Embryonic facial prominence (tissue), 1 donor: Measurements from ENCODE around the gene SOWAHD.
"Not testable (repeated sequence)": the region's sequence is repeated elsewhere in the genome, so short reads cannot be mapped to it uniquely, and the experiment has no call there.

Source experiments
- DNase-seq: peaks from one replicate; pipeline ENCODE4 v3.0.0-alpha.2; 2016; ENCODE audit errors: extremely low spot score

SOWAHD gene

GRCh38 chrX:119757979-119758730 is at the start of gene SOWAHD:
Gene SOWAHD, plus strand, starts transcription at chrX:119758588. Its CDS starts 80 bp downstream, at chrX:119758668.
- no peak for DNase-seq

- DNase-seq, result no peak
These were observed 49.5 kb upstream of the SOWAHD start for GRCh38 chrX:119708936-119709335.

GRCh38 chrX:119709630-119710029 is 48.8 kb upstream of the SOWAHD start:
- DNase-seq, result no peak

GRCh38 chrX:119721487-119721886 is 36.9 kb upstream of the SOWAHD start:
- DNase-seq, result no peak

GRCh38 chrX:119721926-119722325 is 36.5 kb upstream of the SOWAHD start:
- no peak for DNase-seq

- DNase-seq, result no peak
These were observed 31.4 kb upstream of the SOWAHD start for GRCh38 chrX:119726900-119727555.

GRCh38 chrX:119728487-119728886 is 29.9 kb upstream of the SOWAHD start:
- DNase-seq, result no peak

GRCh38 chrX:119729408-119730201 is 28.8 kb upstream of the SOWAHD start:
- DNase-seq, result no peak

GRCh38 chrX:119734897-119735339 is 23.5 kb upstream of the SOWAHD start:
- DNase-seq, result no peak

GRCh38 chrX:119735467-119735866 is 22.9 kb upstream of the SOWAHD start:
- DNase-seq, result no peak

- no peak for DNase-seq
These were observed 22.1 kb upstream of the SOWAHD start for GRCh38 chrX:119736206-119736764.

GRCh38 chrX:119738742-119739141 is 19.6 kb upstream of the SOWAHD start:
- no peak for DNase-seq

GRCh38 chrX:119745283-119745848 is 13.0 kb upstream of the SOWAHD start:
- no peak for DNase-seq

- DNase-seq, result not testable (repeated sequence)
These were observed 8.3 kb upstream of the SOWAHD start for GRCh38 chrX:119750131-119750530.

- not testable (repeated sequence) for DNase-seq
These were observed 7.6 kb upstream of the SOWAHD start for GRCh38 chrX:119750751-119751150.

GRCh38 chrX:119753001-119753400 is 5.4 kb upstream of the SOWAHD start:
- no peak for DNase-seq

- no peak for DNase-seq
These were observed 4.6 kb upstream of the SOWAHD start for GRCh38 chrX:119753639-119754257.

GRCh38 chrX:119755981-119756533 is 2.3 kb upstream of the SOWAHD start:
- DNase-seq, result no peak

GRCh38 chrX:119756926-119757635 is 1.3 kb upstream of the SOWAHD start:
- no peak for DNase-seq

GRCh38 chrX:119757646-119757978 is 776 bp upstream of the SOWAHD start:
- DNase-seq, result no peak
